Motor neuron (in vitro differentiated cells): ENCODE measurements around the gene HBP1. TPM values are rescaled to one million over a fixed set of nuclear protein-coding genes. Genes with fewer than 3 reads are reported as not detected.

ENCODE experiments used
- ATAC-seq, 8 experiments: fragments of 200-7000 bp; cut with Tn5 transposase; replicated peaks in 6 of 8; 2 replicates each; pipeline ENCODE4 v1.8.0; 2021; ENCODE audit warnings: mild to moderate bottlenecking in 8 of 8, moderate library complexity in 8 of 8
- H3K27ac ChIP-seq, 2 donors: fragments of 250-450 bp; sonication (Bioruptor Pico); 2 replicates each; pipeline ENCODE4 v1.9.0; 2021; ENCODE audit warnings: antibody characterized with exemption in 2 of 2, mild to moderate bottlenecking in 2 of 2, moderate library complexity in 1 of 2
- H3K4me1 ChIP-seq, 2 donors: fragments of 250-450 bp; sonication (Bioruptor Pico); replicated peaks in 1 of 2; 2 replicates each; pipeline ENCODE4 v1.6.1; 2021; ENCODE audit warnings: antibody characterized with exemption in 2 of 2, mild to moderate bottlenecking in 2 of 2, moderate library complexity in 1 of 2
- H3K4me3 ChIP-seq, 5 donors: fragments of 250-450 bp; sonication (Bioruptor Pico); 2 replicates each; pipeline ENCODE4 v1.9.0; 2021; ENCODE audit warnings: antibody characterized with exemption in 5 of 5, mild to moderate bottlenecking in 5 of 5, moderate library complexity in 4 of 5
- WGBS, 10 experiments: fragments of 450-650 bp; shearing (Covaris generic); methylation state at CpG; one replicate each; pipeline ENCODE4 v1.0.0; 2022; 5-methylcytosine and 5-hydroxymethylcytosine counted together
- in situ Hi-C, 9 experiments: fragments of 400-800 bp; cut with MboI; loops; one replicate each; pipeline ENCODE4 v1.15.0; 2021; ENCODE audit warnings: low sequenced_read_pairs in 9 of 9, low pct_unique_long_range_greater_than_20kb in 2 of 9; ENCODE audit not compliant: unreplicated experiment in 9 of 9
- total RNA-seq, 8 experiments: library from RNA; unstranded; fragments of 300-600 nt; gene quantifications; 2 replicates each; pipeline versions ENCODE4 v1.2.3 to v1.2.4, GENCODE V29; 2022

The HBP1 gene
- total RNA-seq, 8 experiments from 2014 or later = 30.4 to 101 (median 61.2) TPM

DNA sequence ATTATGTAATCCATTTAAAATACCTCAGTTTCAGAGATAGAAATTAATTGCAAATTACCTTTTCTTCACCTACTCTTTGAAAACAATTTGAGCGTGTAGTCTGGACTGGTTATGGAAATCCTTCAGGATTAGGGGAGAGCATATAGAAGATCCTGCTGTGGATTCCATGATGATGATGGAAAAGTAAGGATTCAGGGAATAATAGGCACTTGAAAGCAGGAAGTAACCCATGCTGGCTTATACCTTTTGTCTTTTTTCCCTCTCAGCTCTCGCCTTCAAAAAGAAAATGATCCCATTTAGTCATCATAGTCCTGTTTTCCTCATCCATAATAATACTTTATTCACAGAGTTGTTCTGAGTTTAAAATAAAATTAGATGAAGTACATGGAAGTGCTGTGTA lies 4.4 kb downstream of the HBP1 start:
- no peak for ATAC-seq
- no peak overlapping the region for H3K27ac ChIP-seq
- peaks cover 2 to 3% of the 10 kb centered on the region in 2 donors for H3K4me1 ChIP-seq
- 63 to 100% (median 83%) methylated on average over 1 to 2 of the region's 2 CpGs; no CpG with 5 or more reads in 1 of the 10 experiments for WGBS, 10 experiments
- no peak overlapping the region for H3K4me3 ChIP-seq
- in situ Hi-C loops = loop anchor here in 1 of 9 experiments (25.0 kb wide), 1 partner anchor 211 kb away; no protein-coding TSS in a partner anchor

DNA sequence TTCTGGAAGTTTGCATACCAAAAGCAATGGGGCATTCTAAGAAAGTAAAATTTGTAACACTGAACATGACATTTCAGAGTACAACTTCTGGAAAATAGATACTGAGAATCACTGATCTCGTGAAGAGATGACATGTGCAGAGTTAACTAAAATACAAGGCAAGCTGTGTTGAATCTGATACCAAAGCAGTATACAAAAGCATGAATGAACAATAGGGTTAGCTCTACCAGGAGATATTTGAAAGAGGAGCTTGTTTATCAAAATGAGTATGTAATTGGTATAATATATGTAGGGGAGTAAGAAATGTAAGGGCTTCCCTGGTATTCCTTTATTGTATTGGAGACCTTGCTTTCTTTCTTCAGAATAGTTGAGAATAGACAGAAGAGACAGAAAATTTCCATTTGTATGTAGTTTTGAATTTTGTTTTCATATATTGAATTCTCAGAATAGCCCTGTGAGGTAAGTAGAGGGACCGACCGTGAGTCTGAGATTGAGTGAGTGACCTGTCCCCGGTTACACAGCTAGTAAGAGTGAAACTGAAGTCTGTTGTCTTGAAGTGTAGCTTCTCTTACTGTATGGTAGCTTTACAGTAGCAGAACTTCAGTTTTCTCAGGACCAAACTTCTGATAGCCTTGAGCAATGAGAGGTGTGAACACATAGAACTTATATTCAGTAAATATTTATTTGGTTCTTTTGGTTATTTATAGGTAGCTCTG lies 5.0 kb downstream of the HBP1 start:
- Histone ChIP-seq H3K27ac (no peak overlapping the region), H3K4me1 (peaks cover 2 to 3% of the 10 kb centered on the region in 2 donors), H3K4me3 (no peak overlapping the region)
- WGBS, 10 experiments = 72 to 100% (median 83%) methylated on average over 1 to 4 of the region's 4 CpGs; no CpG with 5 or more reads in 2 of the 10 experiments
- no peak for ATAC-seq
- in situ Hi-C loops = loop anchor here in 1 of 9 experiments (25.0 kb wide), 1 partner anchor 212 kb away; no protein-coding TSS in a partner anchor

DNA sequence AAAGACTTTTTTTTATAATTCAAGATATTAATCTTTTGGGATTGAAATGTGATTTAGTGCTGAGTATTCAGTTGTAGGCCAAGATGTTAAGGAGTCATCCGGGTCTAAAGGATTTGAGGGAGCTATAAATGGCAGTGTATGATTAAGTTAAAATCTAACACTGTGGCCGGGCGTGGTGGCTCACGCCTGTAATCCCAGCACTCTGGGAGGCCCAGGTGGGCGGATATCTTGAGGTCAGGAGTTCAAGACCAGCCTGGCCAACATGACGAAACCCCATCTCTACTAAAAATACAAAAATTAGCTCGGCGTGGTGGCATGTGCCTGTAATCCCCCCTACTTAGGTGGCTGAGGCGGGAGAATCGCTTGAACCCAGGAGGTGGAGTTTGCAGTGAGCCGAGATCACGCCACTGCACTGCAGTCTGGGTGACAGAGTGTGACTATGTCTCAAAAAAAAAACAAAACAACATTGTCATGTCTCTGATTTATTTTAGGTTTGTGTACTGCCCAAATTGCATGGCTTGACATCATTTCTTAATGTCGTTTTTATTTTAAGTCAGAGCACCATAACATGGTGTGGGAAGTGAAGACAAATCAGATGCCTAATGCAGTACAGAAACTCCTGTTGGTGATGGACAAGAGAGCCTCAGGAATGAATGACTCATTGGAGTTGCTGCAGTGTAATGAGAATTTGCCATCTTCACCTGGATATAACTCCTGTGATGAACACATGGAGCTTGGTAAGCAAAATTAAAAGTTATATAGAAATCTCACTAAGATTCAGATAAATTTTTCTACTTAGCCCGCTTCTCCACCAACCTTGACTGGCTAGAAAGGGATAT lies 10.7 kb downstream of the HBP1 start:
- H3K27ac ChIP-seq = no peak overlapping the region
- no peak overlapping the region for H3K4me3 ChIP-seq
- in situ Hi-C loops = loop anchor here in 1 of 9 experiments (25.0 kb wide), 1 partner anchor 533 kb away; no protein-coding TSS in a partner anchor
- 66 to 100% (median 90%) methylated on average over 1 to 13 of the region's 14 CpGs; no CpG with 5 or more reads in 3 of the 10 experiments for WGBS, 10 experiments
- peak in 1 of 8 experiments; percentile 16 for ATAC-seq
- peaks cover 0 to under 1% of the 10 kb centered on the region in 2 donors for H3K4me1 ChIP-seq

DNA sequence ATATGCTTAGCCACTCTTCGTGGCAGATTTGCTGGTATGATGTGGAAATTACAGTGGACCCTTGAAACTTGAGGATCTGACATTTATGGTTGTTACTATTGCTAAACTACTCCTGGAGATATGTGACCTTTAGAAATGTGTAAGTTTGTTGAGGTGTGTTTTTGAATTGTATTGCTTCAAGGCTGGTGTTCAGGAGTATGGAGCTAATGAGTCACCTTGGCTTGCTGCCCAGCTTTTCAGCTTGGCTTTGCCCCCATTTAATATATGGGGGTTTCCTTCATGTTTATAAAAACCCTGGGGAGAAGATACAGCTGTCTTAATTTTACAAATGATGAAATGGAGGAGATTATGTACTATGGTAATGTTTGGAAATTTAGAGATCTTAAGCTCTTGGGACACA lies 11.6 kb downstream of the HBP1 start:
- Histone ChIP-seq H3K4me3 (no peak overlapping the region), H3K27ac (no peak overlapping the region), H3K4me1 (no peaks in the 10 kb centered on the region)
- ATAC-seq = peak in 2 of 8 experiments; percentile 45 to 49
- in situ Hi-C loops = loop anchor here in 1 of 9 experiments (25.0 kb wide), 1 partner anchor 532 kb away; no protein-coding TSS in a partner anchor
- WGBS, 10 experiments = 60 to 100% (median 100%) methylated on average over 1 of the region's 1 CpG; no CpG with 5 or more reads in 4 of the 10 experiments

DNA sequence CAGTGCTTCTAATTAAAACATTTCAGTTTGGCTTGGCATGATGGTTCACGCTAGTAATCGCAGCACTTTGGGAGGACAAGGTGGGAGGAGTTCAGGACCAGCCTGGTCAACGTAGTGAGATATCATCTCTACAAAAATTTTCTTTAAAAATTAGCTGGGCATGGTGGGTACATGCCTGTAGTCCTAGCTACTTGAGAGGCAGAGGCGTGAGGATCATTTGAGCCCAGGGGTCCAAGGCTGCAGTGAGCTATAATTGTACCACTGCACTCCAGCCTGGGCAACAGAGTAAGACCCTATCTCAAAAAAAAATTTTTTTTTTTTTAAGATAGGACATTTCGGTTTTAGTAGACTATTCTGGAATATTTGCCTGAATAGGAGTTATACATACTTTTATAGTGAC lies 12.4 kb downstream of the HBP1 start:
- ATAC-seq = no peak
- no peak overlapping the region for H3K4me3 ChIP-seq
- no peaks in the 10 kb centered on the region for H3K4me1 ChIP-seq
- in situ Hi-C loops = loop anchor here in 1 of 9 experiments (25.0 kb wide), 1 partner anchor 531 kb away; no protein-coding TSS in a partner anchor
- H3K27ac ChIP-seq = no peak overlapping the region
- 78 to 100% (median 88%) methylated on average over 1 to 5 of the region's 5 CpGs; no CpG with 5 or more reads in 1 of the 10 experiments for WGBS, 10 experiments

DNA sequence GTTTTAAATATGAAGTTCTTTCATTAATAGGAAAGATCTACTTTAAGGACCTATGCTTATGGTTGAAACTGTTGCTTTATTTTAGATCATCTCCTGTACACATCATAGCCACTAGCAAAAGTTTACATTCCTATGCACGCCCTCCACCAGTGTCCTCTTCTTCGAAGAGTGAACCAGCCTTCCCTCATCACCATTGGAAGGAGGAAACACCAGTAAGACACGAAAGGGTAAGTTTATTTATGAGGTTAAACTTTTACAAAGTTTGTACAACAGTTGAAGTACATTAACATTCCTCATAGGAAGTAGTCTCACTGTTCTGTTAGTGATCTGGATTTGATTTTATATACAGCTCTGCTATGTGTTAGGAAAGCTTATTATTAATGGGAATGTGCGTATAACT lies 16.9 kb downstream of the HBP1 start:
- in situ Hi-C loops = loop anchor here in 1 of 9 experiments (25.0 kb wide), 1 partner anchor 527 kb away; no protein-coding TSS in a partner anchor
- 60 to 100% (median 88%) methylated on average over 1 to 4 of the region's 4 CpGs for WGBS, 10 experiments
- no peak overlapping the region for H3K4me3 ChIP-seq

DNA sequence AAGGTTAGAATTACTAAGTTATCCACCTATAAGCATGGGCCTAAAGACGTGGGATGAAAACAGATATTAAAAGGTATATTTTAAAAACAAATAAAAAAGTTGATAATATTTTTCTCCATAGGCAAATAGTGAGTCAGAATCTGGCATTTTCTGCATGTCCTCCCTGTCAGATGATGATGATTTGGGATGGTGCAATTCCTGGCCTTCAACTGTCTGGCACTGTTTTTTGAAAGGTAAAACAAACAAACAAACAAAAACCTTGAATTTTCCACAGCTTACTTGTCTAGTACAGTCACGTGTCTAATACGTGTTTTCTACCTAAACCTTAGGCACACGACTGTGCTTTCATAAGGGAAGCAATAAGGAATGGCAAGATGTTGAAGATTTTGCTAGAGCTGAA lies 17.4 kb downstream of the HBP1 start:
- H3K27ac ChIP-seq = no peak overlapping the region
- ATAC-seq = no peak
- H3K4me3 ChIP-seq = no peak overlapping the region
- 64 to 100% (median 99%) methylated on average over 1 to 4 of the region's 4 CpGs for WGBS, 10 experiments
- in situ Hi-C loops = loop anchor here in 1 of 9 experiments (25.0 kb wide), 1 partner anchor 526 kb away; no protein-coding TSS in a partner anchor
- H3K4me1 ChIP-seq = no peaks in the 10 kb centered on the region

More for the DNA sequence above, 16.9 kb downstream of the HBP1 start:
- Histone ChIP-seq H3K4me1 (no peaks in the 10 kb centered on the region), H3K27ac (no peak overlapping the region)
- no peak for ATAC-seq

DNA sequence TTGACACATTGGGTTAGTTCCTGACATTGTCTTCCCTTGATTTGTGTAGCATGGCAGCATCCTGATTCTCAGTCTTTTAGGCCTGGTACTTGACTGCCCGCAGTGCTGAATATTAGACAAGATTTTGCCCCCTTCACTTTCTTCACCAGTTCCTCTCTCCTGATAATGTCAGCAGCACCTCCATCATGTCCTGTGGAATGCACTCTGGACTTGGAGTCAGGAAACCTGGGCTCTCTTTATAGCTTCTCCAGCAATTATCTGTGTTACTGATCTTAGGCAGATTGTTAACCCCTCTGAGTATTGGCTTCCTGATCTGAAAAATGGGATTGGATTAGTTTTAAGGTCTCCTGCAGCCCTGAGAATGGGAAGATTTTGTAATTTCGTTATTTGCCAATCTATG lies 19.0 kb downstream of the HBP1 start:
- no peak overlapping the region for H3K4me3 ChIP-seq
- no peak overlapping the region for H3K27ac ChIP-seq
- in situ Hi-C loops = loop anchor here in 1 of 9 experiments (25.0 kb wide), 1 partner anchor 525 kb away; no protein-coding TSS in a partner anchor
- H3K4me1 ChIP-seq = no peaks in the 10 kb centered on the region
- no peak for ATAC-seq
- WGBS, 10 experiments = 67 to 100% (median 91%) methylated on average over 1 to 2 of the region's 2 CpGs; no CpG with 5 or more reads in 2 of the 10 experiments

DNA sequence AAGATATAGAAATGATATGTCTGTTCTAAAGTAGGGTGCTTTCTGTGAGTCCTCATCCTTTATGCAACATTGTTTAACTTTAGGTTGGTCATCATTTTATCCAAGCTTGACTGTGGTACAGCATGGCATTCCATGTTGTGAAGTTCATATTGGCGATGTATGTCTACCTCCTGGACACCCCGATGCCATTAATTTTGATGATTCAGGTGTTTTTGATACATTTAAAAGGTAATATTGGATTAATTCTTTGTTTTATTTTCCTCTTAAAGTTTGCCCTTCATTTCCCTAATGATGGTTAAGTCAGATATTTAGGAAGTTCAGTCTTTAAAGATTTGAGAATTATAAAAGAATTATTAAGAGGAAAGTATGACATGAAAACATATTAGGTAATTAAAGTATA lies 21.3 kb downstream of the HBP1 start:
- in situ Hi-C loops = loop anchor here in 1 of 9 experiments (25.0 kb wide), 1 partner anchor 522 kb away; no protein-coding TSS in a partner anchor
- no peak for ATAC-seq
- no peak overlapping the region for H3K4me3 ChIP-seq
- no peak overlapping the region for H3K27ac ChIP-seq
- no peaks in the 10 kb centered on the region for H3K4me1 ChIP-seq
- 93 to 100% (median 100%) methylated on average over 2 of the region's 2 CpGs; no CpG with 5 or more reads in 3 of the 10 experiments for WGBS, 10 experiments

DNA sequence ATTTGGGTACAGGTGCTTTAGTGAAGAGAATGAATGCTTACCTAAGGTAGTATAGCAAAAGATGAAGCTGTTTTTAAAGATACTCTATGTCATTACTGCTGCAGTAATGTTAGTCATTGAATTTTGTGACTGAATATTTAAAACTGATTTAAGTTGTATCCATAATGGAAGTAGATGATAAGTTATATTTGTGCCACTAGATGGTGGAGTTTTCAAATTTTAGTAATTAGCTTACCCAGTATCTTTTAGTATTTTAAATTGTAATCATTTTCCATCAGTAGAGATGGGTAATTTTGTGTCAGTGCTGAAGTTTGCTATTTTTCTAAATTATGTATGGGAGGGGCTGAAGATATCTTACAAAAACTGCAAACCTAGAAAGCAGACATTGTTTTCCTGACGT lies 25.2 kb downstream of the HBP1 start:
- 83 to 100% (median 100%) methylated on average over 1 of the region's 1 CpG; no CpG with 5 or more reads in 2 of the 10 experiments for WGBS, 10 experiments

DNA sequence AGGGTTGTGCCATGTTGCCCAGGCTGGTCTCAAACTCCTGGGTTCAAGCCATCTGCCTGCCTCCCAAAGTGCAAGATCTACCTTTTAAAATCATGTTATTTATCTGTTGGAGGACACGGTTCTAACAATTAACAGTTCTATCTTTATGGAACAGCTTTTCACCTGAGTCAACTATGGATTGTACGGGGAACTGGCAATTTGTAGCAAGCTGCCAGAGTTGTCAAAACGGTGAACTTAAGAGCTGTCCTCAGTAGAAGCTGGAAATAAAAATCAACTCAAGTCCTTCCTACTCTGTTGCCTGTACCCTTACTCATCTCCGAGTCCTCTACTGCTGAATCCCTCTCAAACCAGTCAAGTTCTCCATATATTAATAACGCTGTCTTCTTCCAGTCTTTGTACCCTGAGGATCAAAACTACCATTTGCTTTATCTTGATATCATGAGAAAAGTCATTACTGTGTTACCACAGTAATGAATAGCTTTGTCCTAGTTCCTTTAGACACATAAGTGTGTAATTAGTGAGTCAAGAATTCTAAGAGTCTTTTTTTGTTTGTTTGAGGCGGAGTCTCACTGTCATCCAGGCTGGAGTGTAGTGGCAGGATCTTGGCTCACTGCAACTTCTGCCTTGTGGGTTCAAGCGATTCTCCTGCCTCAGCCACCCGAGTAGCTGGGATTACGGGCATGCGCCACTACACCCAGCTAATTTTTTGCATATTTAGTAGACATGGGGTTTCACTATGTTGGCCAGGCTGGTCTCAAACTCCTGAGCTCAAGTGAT lies 28.2 kb downstream of the HBP1 start:
- in situ Hi-C loops = loop anchor here in 1 of 9 experiments (25.0 kb wide), 1 partner anchor 515 kb away; no protein-coding TSS in a partner anchor
- Histone ChIP-seq H3K27ac (no peak overlapping the region), H3K4me3 (no peak overlapping the region), H3K4me1 (no peaks in the 10 kb centered on the region)
- WGBS, 10 experiments = 80 to 97% (median 94%) methylated on average over 3 to 10 of the region's 10 CpGs
- ATAC-seq = peak in 1 of 8 experiments; percentile 43

More for the DNA sequence above, 25.2 kb downstream of the HBP1 start:
- H3K4me3 ChIP-seq = no peak overlapping the region
- no peak overlapping the region for H3K27ac ChIP-seq
- H3K4me1 ChIP-seq = no peaks in the 10 kb centered on the region
- in situ Hi-C loops = loop anchor here in 1 of 9 experiments (25.0 kb wide), 1 partner anchor 518 kb away; no protein-coding TSS in a partner anchor
- ATAC-seq = peak in 1 of 8 experiments; percentile 38
